ENCODE results near the gene C2CD4B. TPM values are rescaled to one million over a fixed set of nuclear protein-coding genes. Genes with fewer than 3 reads are reported as not detected.

Gene C2CD4B
- total RNA-seq, 1 donor from 2014 or later = not detected

DNA sequence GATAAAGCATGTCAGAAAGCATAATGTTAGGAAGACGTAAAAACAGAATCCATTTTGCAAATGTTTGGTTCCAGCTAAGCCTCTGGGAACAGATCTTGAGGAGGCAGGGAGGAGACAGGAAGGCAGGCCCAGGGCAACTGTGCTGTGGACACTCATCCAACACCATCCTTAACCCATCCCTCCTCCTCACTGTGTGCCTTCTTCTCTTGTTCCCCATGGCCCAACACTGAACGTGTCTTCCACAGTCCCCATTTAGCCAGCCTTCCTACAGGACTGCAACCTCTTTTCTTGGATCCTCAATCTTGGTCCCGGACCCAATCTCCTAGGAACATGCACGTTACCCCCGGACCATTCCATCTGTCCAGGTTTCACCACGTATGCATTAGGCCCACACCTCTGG lies 15.4 kb downstream of the C2CD4B start:
- no peak for DNase-seq (ENCODE audit: low read depth)

DNA sequence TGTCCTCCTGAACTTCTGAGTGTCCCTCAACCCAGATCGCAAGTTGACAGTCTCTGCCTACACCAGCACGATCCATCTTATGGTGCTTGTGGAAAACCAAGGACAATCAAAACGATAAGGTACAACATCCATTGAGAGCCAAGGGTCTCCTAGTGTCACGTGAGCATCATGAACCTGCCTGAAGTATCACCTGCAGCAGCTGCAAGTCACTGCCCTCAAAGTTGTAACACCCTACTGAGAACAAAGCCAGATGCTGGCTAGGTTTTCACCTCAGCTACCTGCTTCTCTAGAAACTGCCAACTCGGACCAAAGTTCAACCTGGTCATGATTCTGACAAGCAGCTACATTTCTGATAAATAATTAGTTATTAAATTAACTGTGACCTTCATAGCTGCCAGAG lies 17.5 kb downstream of the C2CD4B start:
- no peak for DNase-seq (ENCODE audit: low read depth)

DNA sequence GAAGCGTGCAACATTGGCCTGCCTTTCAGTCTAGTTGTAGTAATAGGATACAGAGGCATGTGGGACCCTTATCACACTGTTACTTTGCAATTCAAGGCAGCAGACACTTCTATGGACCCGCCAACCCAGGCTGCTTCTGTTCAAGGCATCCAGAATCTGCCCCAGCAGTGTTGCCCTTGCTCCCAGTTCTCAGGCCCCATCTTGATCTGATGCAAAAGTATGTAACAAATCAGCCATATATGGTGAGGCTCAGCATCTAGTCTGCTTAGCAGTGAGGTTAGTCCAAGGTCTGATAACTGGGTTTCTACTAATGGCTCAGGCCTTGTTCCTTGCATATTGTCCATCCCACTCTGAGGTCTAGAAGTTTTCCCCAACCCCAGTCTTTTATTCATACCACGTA lies 17.9 kb downstream of the C2CD4B start:
- no peak for DNase-seq (ENCODE audit: low read depth)

DNA sequence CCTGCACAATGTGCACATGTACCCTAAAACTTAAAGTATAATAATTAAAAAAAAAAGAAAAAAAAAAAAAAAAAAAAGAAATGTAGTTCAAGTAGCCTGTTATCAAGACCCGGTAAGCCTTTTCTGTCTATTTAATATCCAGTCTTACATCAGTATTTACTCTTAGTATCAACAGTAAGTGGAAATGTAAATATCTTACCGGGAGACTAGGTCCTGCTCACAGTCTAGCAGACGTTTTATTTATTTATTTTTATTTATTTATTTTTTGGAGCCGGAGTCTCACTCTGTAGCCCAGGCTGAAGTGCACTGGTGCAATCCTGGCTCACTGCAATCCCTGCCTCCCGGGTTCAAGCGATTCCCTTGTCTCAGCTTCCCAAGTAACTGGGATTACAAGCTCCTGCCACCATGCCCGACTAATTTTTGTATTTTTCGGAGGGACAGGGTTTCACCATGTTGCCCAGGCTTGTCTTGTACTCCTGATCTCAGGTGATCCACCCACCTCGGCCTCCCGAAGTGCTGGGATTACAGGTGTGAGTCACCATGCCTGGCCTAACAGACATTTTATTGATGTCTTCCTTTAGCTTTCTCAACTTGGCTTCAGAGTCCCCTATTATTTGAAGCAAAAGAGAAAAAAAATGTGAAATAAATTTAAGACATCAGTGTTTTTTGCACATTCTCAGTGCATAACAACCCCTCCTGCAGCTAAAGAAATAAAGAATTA lies 19.9 kb downstream of the C2CD4B start:
- DNase-seq (ENCODE audit: low read depth) = no peak

DNA sequence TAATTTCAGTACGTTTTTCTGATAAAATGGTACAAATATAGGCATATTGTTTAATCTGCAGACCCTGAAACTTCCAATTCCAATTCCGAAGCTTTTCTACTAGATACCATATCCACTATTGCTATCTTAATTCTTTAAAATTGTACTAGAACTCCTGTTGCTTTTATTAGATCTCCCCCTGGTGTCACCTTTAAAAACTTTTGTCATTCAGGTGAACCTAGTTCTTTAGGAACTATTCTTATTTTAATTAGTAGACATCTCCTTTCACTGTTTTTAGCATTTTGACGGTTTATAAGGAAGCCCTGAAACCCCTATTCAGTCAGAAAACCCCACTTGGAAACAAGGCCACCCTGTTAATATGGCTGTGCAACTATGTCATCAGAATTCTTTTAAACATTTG lies 22.3 kb downstream of the C2CD4B start:
- no peak for DNase-seq (ENCODE audit: low read depth)

DNA sequence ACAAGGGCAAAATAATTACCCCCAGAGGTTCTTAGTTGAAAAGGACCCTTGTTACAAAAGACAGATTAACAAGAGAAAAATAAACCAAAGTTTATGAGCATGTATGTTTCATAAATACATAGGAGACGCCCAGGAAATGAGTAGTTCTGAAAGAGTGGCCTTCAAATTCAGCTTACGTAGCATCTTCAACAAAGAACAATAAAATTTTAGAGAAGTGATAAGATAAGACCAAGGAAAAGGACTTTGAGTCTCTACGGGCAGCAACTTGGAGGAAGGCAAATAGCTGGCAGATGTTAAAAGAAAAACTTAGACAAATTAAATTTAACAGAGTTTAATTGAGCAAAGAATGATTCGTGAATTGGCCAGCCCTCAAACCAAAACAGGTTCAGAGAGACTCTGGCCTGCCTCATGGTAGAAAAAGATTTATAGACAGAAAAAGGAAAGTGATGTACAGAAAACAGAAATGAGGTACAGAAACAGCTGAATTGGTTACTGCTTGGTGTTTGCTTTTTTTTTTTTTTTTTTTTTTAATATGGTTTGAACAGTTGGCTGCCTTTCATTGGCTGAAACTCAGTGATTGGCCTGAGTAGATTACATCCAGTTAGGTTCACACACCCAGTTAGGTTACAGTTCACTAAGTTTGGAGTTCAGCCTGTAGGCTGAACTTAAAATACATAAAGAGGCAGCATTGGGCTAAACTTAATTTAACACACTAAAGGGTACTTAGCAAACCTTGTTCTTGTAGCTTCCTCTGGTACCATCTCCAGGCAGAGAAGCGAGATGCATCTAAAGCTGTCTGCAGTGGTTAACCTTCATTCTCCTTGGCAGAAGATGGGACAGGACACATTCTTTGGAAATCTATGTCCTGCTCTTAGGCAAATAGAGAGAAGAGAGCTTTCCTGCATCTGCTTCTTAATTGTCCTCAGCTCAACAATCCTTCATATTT lies 23.2 kb downstream of the C2CD4B start:
- no peak for DNase-seq (ENCODE audit: low read depth)

DNA sequence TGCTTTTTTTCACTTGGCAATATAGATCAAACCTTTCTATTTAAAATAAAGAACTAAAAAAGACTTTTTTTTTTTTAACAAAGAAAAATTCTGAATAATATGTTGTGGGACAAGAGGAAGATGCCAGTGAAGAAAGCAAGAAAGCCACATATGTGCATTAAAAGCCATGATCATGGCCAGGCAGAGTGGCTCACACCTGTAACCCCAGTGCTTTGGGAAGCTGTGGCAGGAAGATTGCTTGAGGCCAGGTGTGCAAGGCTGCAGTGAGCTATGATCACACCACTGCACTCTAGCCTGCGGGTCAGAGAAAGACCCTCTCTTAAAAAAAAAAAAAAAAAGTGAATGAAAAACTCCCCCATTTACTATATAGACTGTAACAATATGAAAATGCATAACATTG lies 23.9 kb downstream of the C2CD4B start:
- no peak for DNase-seq (ENCODE audit: low read depth)

DNA sequence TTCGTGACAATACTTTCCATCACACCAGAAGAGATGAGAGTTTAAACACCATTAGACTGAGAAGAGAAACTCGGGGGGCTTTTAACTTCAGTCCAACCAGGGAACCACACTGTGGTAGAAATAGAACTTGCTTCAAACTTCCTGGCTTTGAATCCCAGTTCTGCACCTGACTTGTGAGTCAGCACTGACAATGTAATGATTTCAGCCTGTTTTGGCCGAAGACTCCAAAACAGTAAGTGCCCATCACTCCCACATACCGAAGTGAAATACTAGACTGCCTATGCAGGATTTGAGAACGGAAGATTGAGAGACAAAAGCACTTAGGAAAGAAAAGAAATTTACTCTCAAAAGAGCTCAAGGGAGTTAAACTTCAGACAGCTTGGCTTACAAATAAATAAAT lies 27.0 kb downstream of the C2CD4B start:
- DNase-seq (ENCODE audit: low read depth) = peak; percentile 52

DNA sequence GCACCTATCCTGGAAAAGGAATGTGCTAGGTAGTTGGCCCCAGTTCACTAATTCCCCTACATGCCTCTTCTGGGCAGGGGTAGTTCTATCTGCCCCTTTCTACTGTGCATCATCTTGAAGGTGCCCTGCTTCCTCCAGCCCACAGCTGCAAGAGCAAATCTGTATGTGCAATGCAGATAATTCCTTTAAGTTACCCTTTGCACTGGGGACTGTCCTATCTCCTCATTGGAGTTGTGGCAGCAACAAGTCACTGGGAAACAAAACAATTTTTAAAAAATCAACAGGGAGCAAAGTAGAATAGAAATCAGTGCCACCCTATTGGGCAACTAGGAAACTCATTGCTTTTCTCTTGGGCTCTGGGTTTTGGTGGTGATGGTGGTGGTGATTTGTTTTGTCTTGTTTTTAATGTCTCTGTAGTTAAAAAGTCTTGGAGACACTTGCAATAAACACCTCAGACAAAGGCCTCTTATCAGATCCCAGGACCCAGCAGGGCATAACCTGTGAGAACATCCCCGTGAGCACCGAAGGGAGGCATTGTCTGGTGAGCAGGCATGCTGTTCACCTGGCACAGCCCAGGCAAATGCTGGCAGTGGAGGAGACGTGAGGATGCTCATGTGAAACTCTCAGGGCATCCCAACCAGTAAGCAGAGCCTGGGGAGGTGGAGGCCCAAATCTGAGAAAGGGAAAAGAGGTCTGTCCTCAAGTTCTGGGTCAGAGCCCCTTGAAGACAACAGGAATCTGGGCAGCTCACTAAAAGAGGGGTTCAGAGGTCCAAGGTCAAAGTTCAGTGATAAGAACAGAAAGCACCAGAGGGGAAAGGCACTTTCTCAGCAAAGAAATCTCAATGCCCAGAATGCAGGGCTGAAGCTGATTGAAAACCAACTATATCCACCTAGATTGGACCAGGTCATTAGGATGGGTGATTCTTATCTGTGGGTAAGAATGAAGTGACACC lies 27.9 kb downstream of the C2CD4B start:
- no peak for DNase-seq (ENCODE audit: low read depth)

DNA sequence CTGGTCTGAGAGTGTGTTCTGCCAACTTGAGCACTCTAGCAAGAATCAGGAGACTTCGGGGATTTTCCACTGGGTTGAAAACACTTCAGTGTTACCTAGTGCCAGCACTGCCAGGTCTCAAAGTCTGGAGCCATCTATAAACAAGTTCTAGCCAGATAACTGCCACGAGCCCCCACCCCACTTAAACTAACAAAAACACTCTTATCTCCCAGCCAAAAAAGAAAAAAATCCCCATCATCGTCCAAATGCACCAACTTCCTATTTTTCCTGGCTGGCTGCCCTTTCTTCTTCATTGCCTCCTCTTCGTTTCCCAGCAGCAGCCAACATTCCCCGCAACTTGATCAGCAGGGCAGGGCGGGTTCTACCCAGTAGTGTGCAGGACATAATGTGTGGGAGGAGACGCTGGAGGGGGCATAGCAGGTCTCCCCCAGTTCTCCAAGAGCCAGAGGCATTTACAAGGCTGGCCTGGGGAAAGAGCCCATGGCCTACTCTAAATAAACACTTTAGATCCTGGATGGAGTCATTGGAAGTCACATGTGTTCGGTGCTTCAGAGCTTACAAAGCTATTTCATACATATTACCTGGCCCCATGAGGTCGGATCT lies 29.5 kb downstream of the C2CD4B start:
- no peak for DNase-seq (ENCODE audit: low read depth)

DNA sequence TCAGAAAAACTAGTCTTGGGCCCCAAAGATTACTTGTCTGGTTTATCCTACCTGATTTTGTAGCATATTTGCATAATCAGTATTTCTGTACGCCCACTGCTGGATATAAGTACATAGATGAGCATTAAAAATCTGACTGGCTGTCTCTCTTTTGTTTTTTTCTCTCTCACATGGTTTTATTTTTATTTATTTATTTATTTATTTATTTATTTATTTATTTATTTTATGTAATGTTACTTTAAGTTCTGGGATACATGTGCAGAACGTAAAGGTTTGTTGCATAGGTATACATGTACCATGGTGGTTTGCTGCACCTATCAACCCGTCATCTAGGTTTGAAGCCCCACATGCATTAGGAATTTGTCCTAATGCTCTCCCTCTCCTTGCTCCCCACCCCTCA lies 31.9 kb downstream of the C2CD4B start:
- no peak for DNase-seq (ENCODE audit: low read depth)

DNA sequence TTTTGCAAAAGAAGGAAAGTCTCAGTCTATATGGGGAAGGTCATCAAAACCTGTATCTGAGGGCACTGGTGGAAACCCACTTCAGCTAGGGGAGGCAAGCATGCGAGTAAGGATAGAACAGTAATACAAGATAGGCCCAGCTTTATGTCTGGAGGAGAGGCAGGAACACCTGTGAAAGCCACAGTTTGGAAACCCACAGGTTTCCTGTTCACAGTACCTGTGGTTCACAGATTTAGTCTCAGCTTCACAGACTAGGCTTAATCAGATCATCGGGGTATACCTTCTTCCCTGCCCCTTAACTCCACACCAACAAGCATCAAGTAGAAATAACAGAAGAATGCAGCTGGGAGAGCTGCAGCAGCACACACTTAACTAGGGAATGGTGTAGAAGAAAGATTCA lies 36.2 kb downstream of the C2CD4B start:
- DNase-seq (ENCODE audit: low read depth) = no peak

DNA sequence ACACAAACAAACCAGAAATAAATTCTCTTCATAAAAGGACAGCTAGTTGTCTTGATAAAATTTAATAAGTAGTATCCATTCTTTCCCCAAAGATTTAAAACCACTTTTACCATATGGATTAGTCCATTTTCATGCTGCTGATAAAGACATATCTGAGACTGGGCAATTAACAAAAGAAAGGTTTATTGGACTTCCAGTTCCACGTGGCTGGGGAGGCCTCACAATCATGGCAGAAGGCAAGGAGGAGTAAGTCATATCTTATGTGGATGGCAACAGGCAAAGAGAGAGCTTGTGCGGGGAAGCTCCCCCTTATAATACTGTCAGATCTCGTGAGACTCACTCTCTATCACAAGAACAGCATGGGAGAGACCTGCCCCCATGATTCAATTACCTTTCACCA lies 38.7 kb downstream of the C2CD4B start:
- DNase-seq (ENCODE audit: low read depth) = no peak

DNA sequence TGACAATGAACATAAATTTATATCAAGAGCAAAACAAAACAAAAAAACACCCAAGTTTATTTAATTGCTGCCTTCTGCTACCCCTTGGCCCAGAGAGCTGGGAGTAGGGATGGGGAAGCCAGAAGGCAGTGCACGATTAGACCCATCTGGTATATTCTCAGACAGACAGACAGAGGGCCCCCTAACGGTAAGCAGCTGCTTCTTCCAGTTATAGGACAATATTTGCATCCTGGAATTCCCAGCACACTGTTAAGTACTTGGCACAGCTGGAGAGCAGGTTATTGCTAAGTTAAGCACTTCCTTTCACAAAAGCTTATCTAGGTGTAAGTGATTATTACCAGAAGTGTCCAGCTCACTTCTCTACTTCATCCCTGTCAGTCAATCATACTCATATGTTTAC lies 39.3 kb downstream of the C2CD4B start:
- DNase-seq (ENCODE audit: low read depth) = peak; percentile 46

DNA sequence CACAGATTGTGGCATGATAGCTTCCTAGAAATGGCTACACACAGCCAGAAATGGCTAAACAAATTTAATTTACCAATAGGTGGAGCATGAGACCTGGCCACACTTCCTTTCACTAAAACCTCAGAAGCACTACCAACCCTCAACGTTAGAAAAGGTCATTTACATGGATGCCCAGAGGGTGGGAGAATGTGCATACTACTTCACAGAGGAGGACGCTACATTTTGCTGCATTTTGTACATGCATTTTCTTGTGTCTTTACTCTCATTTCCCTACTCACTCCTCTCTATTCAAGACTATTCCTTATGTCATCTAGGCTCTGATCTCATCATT lies 40.1 kb downstream of the C2CD4B start:
- no peak for DNase-seq (ENCODE audit: low read depth)

DNA sequence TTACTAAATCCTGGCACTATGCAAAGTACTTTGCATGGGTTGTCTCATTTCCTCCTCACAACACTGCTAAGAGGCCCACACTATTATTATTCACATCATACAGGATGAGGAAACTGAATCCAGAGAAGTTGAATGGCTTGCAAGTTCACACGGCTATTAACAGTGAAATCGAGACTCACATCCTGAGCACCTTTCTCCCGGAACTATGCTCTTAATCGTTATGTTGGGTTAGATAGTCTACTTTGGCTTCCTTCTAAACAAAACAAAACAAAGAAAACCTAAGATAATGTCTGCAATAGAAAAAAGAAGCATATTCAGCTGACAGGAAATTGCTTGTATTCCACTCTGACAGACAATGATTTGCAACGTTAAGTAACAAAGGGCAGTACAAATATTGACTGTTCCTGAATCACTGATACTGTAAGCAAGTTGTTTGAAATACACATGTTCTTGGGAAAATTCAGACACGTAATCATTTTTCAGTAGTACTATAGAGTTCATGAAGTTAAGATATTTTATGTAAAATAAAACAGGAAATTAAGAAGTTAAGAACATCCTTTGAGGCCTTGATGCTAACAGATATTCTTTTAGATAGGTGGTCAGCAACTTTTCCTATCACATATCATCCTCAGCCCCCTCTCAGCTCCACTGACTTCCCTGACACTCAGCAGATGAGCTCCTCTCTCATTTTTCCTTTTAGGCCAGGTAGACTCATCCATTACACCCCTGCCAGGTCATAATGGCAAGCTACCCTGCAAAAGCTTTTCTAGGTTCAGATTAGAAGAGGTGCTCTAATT lies 40.7 kb downstream of the C2CD4B start:
- no peak for DNase-seq (ENCODE audit: low read depth)

DNA sequence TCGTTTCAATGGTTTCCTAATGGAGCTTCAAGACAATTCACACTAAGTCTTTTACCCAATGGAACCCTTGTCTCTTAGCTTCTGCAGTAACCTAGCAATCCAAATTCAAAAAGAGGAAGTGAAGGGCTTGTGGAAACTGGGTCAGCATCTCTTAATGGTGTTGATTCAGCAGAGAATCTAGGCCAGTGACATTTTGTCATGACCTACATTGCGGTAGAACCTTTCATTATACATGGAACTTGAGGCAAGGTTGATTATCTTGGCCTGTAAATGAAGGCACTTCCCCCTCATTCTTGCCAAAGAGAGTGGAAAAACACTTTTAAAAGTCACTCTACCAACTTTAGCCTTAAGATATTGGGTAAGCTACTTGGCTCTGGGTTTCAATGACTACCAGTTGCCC lies 42.8 kb downstream of the C2CD4B start:
- DNase-seq (ENCODE audit: low read depth) = no peak

DNA sequence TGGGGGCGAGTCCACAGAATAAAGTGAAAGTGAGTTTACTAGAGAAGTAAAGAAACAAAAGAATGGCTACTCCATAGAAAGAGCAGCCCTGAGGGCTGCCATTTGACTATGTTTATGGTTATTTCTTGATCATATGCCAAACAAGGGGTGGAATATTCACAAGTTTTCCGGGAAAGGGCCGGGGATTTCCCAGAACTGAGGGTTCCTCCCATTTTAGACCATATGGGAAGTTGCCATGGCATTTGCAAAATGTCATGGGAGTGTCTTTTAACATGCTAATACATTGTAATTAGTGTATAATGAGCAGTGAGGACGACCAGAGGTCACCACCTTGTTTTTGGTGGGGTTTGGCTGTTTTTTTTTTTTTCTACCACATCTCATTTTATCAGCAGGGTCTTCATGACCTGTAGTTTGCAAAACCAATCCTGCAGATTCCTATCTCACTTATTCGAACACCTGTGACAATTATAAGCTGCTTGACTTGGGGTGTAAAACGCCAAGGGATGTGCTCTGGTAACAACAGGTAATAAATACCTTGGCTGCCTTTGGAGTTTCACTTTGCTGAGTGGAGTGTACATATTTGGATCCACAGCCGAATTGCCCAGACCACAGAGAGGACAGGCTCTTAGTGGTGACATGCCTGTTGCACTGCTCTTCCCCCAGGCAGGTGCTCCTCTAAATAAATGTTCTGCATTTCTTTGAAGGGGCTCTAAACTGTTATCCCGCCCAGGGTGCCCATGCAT lies 43.6 kb downstream of the C2CD4B start:
- no peak for DNase-seq (ENCODE audit: low read depth)

DNA sequence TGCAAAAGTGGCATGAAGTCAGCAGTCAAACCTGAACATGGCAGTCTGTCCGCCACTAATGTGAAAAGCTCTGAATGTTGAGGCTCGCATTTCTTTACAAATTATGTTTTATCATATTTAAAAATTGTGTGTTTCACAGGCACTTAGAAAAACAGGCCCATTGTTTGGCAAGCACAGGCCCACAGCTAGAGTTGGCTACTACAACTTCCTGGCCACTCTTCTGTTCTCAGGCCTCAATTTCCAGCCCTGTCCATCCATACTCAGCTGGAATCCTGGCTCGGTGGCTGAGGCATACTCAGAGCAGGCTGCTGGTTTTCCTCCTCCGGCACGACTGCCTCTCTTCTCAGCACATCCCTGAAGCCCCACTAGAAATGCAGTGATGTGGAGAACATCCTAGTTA lies 44.3 kb downstream of the C2CD4B start:
- no peak for DNase-seq (ENCODE audit: low read depth)

DNA sequence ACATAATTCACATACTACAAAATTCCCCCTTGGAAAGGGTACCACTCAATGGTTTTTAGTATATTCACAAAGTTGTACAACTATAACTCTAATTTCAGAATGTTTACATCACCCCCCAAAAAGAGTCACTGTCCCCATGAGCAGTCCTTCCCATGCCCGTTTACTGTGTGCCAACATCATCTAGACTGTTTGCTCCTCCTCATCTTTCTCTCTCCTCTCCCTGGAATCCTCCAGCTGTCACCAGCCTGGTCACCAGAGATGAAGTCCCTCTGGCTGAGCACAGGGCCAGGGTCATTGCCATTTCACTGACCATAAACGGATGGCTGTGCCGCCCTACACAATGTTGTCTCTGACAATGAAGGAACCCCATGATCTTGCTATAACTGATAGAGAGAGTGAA lies 45.2 kb downstream of the C2CD4B start:
- peak; percentile 54 for DNase-seq (ENCODE audit: low read depth)
